Adrenal gland (tissue), 5 donors: ENCODE measurements around the gene SELP.

Experiments used
- CTCF ChIP-seq, 6 experiments: fragments of 450-650 bp in 4 of 6; fragments of 200-600 bp in 2 of 6; sonication (generic) in 1 of 6; IDR thresholded peaks; 1 replicate in 5 of 6; 2 replicates in 1 of 6; pipeline versions ENCODE4 v1.5.1 to v1.8.0; 2016 to 2021; ENCODE audit warnings: antibody characterized with exemption in 6 of 6, mild to moderate bottlenecking in 2 of 6, moderate library complexity in 1 of 6
- POLR2A ChIP-seq, 2 donors: fragments of 450-650 bp; IDR thresholded peaks; one replicate each; pipeline ENCODE4 v1.6.1; 2017; ENCODE audit warnings: antibody characterized with exemption in 2 of 2, mild to moderate bottlenecking in 2 of 2, moderate library complexity in 1 of 2
- donor health status: DM: no; HTN: no; CAD: no.

- TF ChIP-seq CTCF (IDR thresholded peaks at IDR 0.05): no peak
- no peak for TF ChIP-seq POLR2A (IDR thresholded peaks at IDR 0.05)
These were observed 33.9 kb downstream of the SELP start for GRCh38 chr1:169595764-169596711.
